ENCODE measurements around the gene BRINP1.

- no peak for TF ChIP-seq CTCF (IDR thresholded peaks at IDR 0.05)
- TF ChIP-seq EP300 (IDR thresholded peaks at IDR 0.05) = no peak
- TF ChIP-seq POLR2AphosphoS5 (IDR thresholded peaks at IDR 0.05) = no peak
- no peak for TF ChIP-seq POLR2A (IDR thresholded peaks at IDR 0.05)
Observed at GRCh38 chr9:119273984-119274665, 95.1 kb downstream of the BRINP1 start.

Measured in suprapubic skin (tissue), 4 donors.